T-helper 9 cell (primary cell): Measurements from ENCODE around the gene PRDM7.

ENCODE experiments used
- DNase-seq: peaks from one replicate; pipeline ENCODE4 v3.0.0-alpha.2; 2020

Gene PRDM7

GRCh38 chr16:90033387-90033786 lies 43.7 kb downstream of the PRDM7 start:
- DNase-seq = no peak

DNA sequence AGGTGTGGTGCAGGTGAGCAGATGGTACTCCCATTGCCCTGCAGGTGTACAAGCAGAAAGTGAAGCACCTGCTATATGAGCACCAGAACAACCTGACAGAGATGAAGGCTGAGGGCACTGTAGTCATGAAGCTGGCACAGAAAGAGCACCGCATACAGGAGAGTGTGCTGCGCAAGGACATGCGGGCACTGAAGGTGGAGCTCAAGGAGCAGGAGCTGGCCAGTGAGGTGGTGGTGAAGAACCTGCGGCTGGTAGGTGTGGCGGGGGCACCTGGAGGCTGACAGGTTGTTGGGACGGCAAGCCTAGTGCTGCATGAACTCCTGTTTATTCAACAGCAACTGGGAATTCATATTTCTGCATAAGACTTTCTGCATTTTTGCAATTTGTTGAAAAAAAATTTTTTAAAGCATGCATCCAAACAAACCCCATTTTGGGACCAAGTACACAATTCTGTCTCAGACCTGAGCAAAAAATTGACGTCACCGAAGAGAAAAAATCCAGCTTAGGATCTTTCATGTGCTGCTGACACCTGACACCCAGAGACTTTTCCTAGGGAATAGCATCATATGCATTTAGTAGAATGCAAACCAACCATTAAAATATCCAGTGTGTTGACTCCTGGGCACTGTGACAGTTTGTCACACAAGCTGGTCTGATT lies 44.3 kb downstream of the PRDM7 start:
- DNase-seq = no peak

GRCh38 chr16:90031931-90032673 lies 45.0 kb downstream of the PRDM7 start:
- DNase-seq = no peak

GRCh38 chr16:90031186-90031930 lies 45.8 kb downstream of the PRDM7 start:
- no peak for DNase-seq

DNA sequence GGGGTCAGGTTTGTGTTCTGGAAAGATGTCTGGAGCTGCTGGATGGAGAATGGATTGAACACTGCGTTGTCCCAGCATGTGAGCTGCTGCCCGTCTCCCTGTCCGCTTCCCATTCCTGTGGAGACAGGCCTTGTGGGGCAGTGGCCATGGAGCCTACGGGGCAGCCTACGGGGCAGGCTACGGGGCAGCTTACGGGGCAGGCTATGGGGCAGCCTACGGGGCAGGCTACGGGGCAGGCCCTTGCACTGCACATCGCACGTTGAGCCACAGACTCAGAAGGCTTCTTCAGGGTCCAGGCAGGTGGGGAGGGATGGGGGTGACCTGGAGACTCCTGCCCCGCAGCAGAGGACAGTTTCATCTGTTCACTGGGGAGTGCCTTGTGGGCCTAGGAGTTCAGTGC lies 48.1 kb downstream of the PRDM7 start:
- DNase-seq = no peak

DNA sequence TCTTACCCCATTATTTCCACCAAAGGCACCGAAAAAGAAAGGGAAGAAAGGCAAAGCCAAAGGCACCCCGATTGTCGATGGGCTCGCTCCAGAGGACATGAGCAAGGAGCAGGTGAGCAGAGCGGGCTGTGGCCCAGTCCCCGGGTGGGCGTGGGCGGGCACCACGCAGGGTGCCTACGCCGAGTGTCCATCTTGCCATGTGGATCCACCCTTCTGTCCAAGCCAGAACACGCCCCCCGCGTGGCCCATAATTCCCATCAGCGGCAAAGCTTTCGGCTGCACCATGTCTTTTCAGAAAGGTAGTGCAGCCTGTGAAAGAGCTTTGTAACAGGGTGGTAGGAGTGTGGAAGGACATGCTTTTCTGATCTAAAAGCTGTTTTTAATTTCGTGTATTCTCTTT lies 49.5 kb downstream of the PRDM7 start:
- no peak for DNase-seq

GRCh38 chr16:90026135-90026534 lies 51.0 kb downstream of the PRDM7 start:
- no peak for DNase-seq

GRCh38 chr16:90023078-90023447 lies 54.1 kb downstream of the PRDM7 start:
- no peak for DNase-seq

GRCh38 chr16:90022209-90023077 lies 54.7 kb downstream of the PRDM7 start:
- peak; percentile 67 for DNase-seq

- no peak for DNase-seq
Measured at GRCh38 chr16:90020838-90021382, 56.2 kb downstream of the PRDM7 start.

DNA sequence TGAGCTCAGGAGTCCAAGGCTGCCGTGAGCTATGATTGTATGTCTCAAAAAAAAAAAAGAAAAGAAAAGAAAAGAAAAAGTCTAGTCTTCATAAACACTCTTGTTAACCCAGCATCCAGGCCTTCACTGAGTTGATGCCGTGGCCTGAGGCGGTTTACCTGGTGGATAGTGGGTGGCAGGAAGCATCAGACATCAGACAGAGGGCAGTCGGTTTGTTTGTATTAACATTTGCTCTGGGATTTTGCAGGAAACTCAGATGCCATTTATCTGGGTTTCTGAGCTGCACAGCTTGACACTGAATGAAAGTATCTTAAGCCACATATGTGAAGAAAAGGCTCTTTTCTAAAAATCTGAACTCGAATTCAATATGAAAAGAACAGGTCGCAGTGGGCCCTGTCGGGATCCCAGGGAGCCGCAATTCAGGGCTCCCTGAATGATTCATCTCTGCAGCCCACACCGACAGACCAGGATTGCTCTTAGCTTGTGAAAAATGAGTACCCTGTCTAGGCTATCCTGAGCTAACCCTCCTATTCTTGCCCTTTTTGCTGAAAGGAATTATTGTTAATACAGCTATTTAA lies 56.8 kb downstream of the PRDM7 start:
- no peak for DNase-seq

DNA sequence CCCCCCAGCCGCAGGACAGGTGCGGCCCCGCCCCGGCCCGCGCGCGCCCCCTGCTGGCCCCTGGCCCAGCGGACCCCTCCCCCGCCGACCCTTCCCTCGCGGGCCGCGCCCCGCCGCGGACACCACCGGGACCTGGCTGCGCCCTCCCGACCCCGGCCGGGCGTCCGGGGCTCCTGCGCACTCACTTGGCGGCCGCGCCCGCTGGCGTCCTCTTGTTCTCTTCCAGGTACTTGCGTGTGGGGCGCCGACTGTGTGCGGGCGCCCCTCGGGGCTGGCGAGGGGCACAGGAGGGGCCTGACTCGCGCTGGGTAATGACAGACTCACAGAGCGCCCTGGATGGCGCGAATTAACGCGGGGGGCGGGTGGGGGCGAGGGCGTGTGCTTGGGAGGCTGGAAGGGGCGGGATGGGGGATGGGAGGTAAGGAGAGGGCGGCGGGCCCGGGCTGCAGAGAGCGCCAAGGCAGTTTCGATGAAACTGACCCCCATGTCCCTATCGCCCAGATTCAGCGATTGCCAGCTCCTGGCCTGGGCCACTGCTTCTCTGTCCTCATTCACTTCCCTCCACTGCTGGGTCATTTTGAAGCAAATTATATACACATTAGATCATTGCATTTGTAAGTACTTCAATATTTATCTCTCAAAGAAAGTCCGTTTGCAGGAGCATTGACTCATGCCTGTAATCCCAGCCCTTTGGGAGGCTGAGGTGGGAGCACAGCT lies 57.4 kb downstream of the PRDM7 start:
- peak; percentile 57 for DNase-seq

DNA sequence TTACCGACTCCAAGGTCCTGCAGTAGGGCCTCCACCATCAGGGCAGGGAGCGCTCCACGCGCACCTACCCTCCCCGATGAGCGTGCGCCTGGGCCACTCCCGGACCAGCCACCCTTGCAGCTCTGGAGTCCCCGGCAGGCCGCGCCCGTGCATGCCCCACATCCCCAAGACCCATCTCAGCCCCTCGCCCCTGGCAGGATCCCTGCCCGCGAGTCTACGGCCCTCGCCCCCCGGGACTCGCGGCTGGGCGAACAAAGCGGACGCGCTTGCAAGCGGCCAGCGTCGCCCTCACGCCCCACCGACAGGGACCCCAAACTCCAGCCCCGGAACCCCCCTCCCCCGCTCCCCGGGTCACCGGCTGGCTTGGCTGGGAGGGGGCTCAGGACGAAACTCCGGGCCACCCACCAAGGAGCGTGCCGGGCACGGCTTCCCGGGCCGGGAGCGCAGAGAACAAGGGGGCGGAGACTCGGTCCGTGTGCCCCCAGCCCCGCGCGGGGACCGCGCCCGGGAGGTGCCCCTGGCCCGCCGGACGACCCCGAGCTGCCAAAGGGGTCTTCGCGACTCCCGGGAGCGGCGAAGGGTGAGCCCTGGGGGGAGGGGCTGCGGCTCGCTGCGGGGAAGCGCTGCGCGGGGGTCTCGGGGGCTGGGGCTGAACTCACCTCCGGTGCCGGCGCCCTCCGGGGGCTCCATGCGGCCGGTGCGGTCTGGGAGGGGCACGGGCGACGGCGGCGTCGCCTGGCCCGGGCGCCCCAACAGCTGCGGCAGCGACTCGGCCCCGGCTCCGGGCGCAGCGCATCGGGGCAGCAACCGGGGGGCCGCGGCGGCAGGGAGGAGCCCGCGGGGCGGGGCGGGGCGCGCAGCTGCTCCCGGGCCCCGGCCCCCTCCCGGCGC lies 58.2 kb downstream of the PRDM7 start, which contains the start of gene DBNDD1:
Gene DBNDD1 (minus strand): TSS at position 805 of the 891 bp plus-strand sequence. CDS start 115 bp downstream, at position 690.
- DNase-seq = no peak

GRCh38 chr16:90018297-90018651 lies 58.9 kb downstream of the PRDM7 start:
- DNase-seq = no peak

GRCh38 chr16:90016339-90016950 lies 60.7 kb downstream of the PRDM7 start:
- no peak for DNase-seq

- no peak for DNase-seq
Measured at GRCh38 chr16:90015586-90016338, 61.4 kb downstream of the PRDM7 start.

DNA sequence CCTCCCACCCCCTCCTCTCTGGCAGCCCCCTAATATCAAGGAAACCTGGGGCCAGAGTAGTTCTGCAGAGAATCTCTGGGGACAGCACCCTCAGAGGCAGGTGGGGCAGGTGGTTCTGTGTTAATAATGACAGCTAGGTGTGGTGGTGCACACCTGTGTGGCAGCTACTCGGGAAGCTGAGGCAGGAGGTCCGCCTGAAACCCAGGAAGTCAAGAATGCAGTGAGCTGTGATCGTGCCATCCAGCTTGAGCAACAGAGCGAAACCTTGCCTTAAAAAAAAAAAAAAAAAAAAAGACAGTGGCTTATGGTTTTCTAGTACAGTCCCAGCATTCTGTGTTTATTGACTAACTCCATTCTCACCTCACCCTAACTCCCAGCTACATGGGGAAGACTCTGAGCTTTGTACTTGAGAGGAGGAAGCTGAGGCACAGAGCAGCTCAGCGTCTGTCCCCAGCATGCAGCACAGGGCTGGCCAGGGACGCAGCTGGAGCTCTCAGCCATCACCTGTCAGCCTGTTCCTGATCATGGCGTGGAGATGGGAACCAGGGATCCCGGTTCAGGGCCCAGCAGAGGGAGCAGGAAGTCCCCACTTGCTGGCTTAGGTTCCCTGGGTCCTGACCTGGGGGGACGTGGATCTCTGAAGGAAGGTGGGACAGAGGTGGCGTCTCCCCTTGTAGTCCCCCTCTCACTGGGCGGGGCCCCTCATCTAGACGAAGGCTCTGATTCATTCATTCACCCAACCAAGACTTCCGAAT lies 64.0 kb downstream of the PRDM7 start:
- no peak for DNase-seq

DNA sequence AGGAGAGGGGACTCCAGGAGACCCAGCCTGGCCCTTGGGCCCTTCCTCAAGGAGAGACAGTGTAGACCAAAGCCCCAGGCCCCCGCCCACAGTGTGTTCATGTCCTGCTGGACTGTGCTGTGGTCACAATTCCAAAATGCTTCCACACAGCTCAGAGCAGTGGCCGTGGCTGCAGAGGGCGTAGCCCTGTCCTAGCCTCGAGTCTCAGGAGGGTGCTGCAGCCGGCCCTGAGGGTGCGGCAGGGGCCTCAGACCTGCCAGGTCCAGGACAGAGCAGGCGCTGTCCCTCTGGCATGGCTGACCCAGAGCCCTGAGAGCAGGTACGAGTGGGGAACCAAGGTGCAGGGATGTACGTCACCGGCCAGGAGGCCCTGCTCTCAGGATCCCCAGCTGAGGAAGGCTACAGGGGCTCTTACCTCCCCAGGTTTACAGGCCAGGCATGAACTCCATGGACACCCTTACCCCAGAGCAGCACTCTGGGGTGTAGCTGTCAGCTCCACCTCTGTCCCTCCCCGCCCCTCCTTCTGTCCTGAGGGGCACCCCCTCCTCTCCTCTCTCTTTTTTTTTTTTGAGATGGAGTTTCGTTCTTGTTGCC lies 65.1 kb downstream of the PRDM7 start:
- no peak for DNase-seq
